MM.1S (cell line): ENCODE results near the gene HPSE.

ENCODE experiments used
- DNase-seq: peaks from one replicate; pipeline ENCODE4 v3.0.0-alpha.2; 2015
- H2AFZ ChIP-seq: fragments of 300-600 bp; sonication (generic); 2 replicates; pipeline ENCODE4 v1.6.0; 2016; ENCODE audit warnings: antibody characterized with exemption, low read length
- H3F3A ChIP-seq: fragments of 300-600 bp; sonication (generic); 2 replicates; pipeline ENCODE4 v1.6.1; 2016; ENCODE audit warnings: mild to moderate bottlenecking, antibody characterized with exemption, low read length, moderate library complexity, mixed read lengths; ENCODE audit not compliant: insufficient read depth
- H3K27ac ChIP-seq: fragments of 300-600 bp; sonication (generic); 2 replicates; pipeline ENCODE4 v1.5.1; 2016; ENCODE audit warnings: mild to moderate bottlenecking, low read length
- H3K27me3 ChIP-seq: fragments of 300-600 bp; sonication (generic); replicated peaks from 2 replicates; pipeline ENCODE4 v1.6.0; 2016; ENCODE audit warnings: low read length; ENCODE audit not compliant: insufficient read depth
- H3K36me3 ChIP-seq: fragments of 300-600 bp; sonication (generic); replicated peaks from 2 replicates; pipeline ENCODE4 v1.6.1; 2016; ENCODE audit warnings: mild to moderate bottlenecking, low read length, mixed read lengths; ENCODE audit not compliant: insufficient read depth
- H3K4me1 ChIP-seq: fragments of 300-600 bp; sonication (generic); 2 replicates; pipeline ENCODE4 v1.6.1; 2016; ENCODE audit warnings: low read length, mixed read lengths
- H3K4me2 ChIP-seq: fragments of 300-600 bp; sonication (generic); 2 replicates; pipeline ENCODE4 v1.6.0; 2016; ENCODE audit warnings: low read depth, low read length
- H3K4me3 ChIP-seq: fragments of 300-600 bp; sonication (generic); 2 replicates; pipeline ENCODE4 v1.5.1; 2016; ENCODE audit warnings: low read length, mixed read lengths
- H3K79me2 ChIP-seq: fragments of 300-600 bp; sonication (generic); 2 replicates; pipeline ENCODE4 v1.6.1; 2016; ENCODE audit warnings: mixed run types, low read length, mixed read lengths
- H3K9ac ChIP-seq: fragments of 300-600 bp; sonication (generic); 2 replicates; pipeline ENCODE4 v1.6.1; 2016; ENCODE audit warnings: low read length, mixed read lengths
- H3K9me2 ChIP-seq: fragments of 300-600 bp; sonication (generic); replicated peaks from 2 replicates; pipeline ENCODE4 v1.6.1; 2016; ENCODE audit warnings: mild to moderate bottlenecking, low read length, mixed read lengths; ENCODE audit not compliant: insufficient read depth
- H3K9me3 ChIP-seq: fragments of 300-600 bp; sonication (generic); replicated peaks from 2 replicates; pipeline ENCODE4 v1.6.1; 2016; ENCODE audit warnings: mild to moderate bottlenecking, low read length, mixed read lengths; ENCODE audit not compliant: insufficient read depth
- H4K20me1 ChIP-seq: fragments of 300-600 bp; sonication (generic); 2 replicates; pipeline ENCODE4 v1.6.1; 2016; ENCODE audit warnings: mild to moderate bottlenecking, low read length, moderate library complexity, mixed read lengths; ENCODE audit not compliant: insufficient read depth
- CTCF ChIP-seq: fragments of 300-600 bp; sonication (generic); IDR thresholded peaks from 2 replicates; pipeline ENCODE4 v1.5.1; 2016; ENCODE audit warnings: antibody characterized with exemption, low read length, mixed read lengths
- EZH2 ChIP-seq: fragments of 300-600 bp; sonication (generic); optimal IDR thresholded peaks from 2 replicates; pipeline ENCODE3; 2017; ENCODE audit warnings: low read depth, mild to moderate bottlenecking, antibody characterized with exemption, low read length, mixed read lengths
- EZH2phosphoT487 ChIP-seq: fragments of 300-600 bp; sonication (generic); IDR thresholded peaks from 2 replicates; pipeline ENCODE4 v1.6.1; 2018; ENCODE audit warnings: antibody characterized with exemption, low read length

Gene HPSE

GRCh38 chr4:83307920-83308319, 26.7 kb downstream of the HPSE start:
- Histone ChIP-seq H3K9me2 (no peaks in the 10 kb centered on the region), H3K79me2 (no peaks in the 10 kb centered on the region), H3K4me2 (no peak overlapping the region), H3K9me3 (no peaks in the 10 kb centered on the region), H3K4me3 (no peak overlapping the region), H3K9ac (no peak overlapping the region), H3K36me3 (no peaks in the 10 kb centered on the region), H3K4me1 (no peaks in the 10 kb centered on the region), H3K27ac (no peak overlapping the region), H3K27me3 (no peaks in the 10 kb centered on the region), H2AFZ (no peak overlapping the region), H4K20me1 (no peaks in the 10 kb centered on the region), H3F3A (no peaks in the 10 kb centered on the region)
- DNase-seq = no peak
- TF ChIP-seq EZH2phosphoT487 = no peak
- no peak for TF ChIP-seq EZH2
- no peak for TF ChIP-seq CTCF

- TF ChIP-seq EZH2 = no peak
- no peak for TF ChIP-seq CTCF
- no peak for TF ChIP-seq EZH2phosphoT487
Measured at GRCh38 chr4:83305187-83305586, 29.5 kb downstream of the HPSE start.

GRCh38 chr4:83297548-83298260, 36.9 kb downstream of the HPSE start:
- TF ChIP-seq EZH2phosphoT487 (no peak), CTCF (no peak), EZH2 (no peak)
- Histone ChIP-seq H3K9ac (peak overlapping the region; percentile 14; the same call in 1 of the 2 replicates), H3K9me3 (no peaks in the 10 kb centered on the region), H3K27ac (peak overlapping the region; percentile 84), H3K9me2 (no peaks in the 10 kb centered on the region), H3K4me1 (peaks cover 43% of the 10 kb centered on the region), H3K79me2 (no peaks in the 10 kb centered on the region), H2AFZ (peak overlapping the region; percentile 22), H3F3A (peaks cover 42% of the 10 kb centered on the region), H4K20me1 (no peaks in the 10 kb centered on the region), H3K4me3 (peak overlapping the region; percentile 15), H3K27me3 (no peaks in the 10 kb centered on the region), H3K36me3 (no peaks in the 10 kb centered on the region), H3K4me2 (peak overlapping the region; percentile 84)
- DNase-seq = peak; percentile 89

More at GRCh38 chr4:83305187-83305586, 29.5 kb downstream of the HPSE start:
- Histone ChIP-seq H2AFZ (no peak overlapping the region), H3K27me3 (no peaks in the 10 kb centered on the region), H3K4me2 (no peak overlapping the region), H3F3A (no peaks in the 10 kb centered on the region), H3K9me2 (no peaks in the 10 kb centered on the region), H3K4me1 (no peaks in the 10 kb centered on the region), H4K20me1 (no peaks in the 10 kb centered on the region), H3K4me3 (no peak overlapping the region), H3K79me2 (no peaks in the 10 kb centered on the region), H3K9ac (no peak overlapping the region), H3K9me3 (no peaks in the 10 kb centered on the region), H3K27ac (no peak overlapping the region), H3K36me3 (no peaks in the 10 kb centered on the region)
- DNase-seq = no peak
